GM23338 (cell line): ENCODE data around the gene MS4A4A. TPM values are rescaled to one million over a fixed set of nuclear protein-coding genes. Genes with fewer than 3 reads are reported as not detected.

Experiments used
- ATAC-seq: fragments of 200-7000 bp; cut with Tn5 transposase; 3 replicates; pipeline ENCODE4 v1.9.1; 2020
- DNase-seq: peaks from one replicate; pipeline ENCODE4 v3.0.0-alpha.2; 2015; ENCODE audit warnings: low spot score
- H2AFZ ChIP-seq: fragments of 200-600 bp; sonication (generic); 2 replicates; pipeline ENCODE4 v1.8.0; 2016; ENCODE audit warnings: antibody characterized with exemption, mild to moderate bottlenecking, moderate library complexity
- H3F3A ChIP-seq: fragments of 200-600 bp; sonication (generic); replicated peaks from 2 replicates; pipeline ENCODE4 v1.8.0; 2017; ENCODE audit warnings: antibody characterized with exemption, mixed run types, low read depth
- H3K27ac ChIP-seq: fragments of 200-600 bp; sonication (generic); 2 replicates; pipeline ENCODE4 v1.6.1; 2016; ENCODE audit warnings: low read depth
- H3K27me3 ChIP-seq: fragments of 200-600 bp; sonication (generic); 2 replicates; pipeline ENCODE4 v1.8.0; 2016; ENCODE audit warnings: mild to moderate bottlenecking, mixed run types, moderate library complexity; ENCODE audit not compliant: insufficient read depth
- H3K36me3 ChIP-seq: fragments of 200-600 bp; sonication (generic); 2 replicates; pipeline ENCODE4 v1.8.0; 2016; ENCODE audit warnings: mild to moderate bottlenecking; ENCODE audit not compliant: insufficient read depth
- H3K4me1 ChIP-seq: fragments of 200-600 bp; sonication (generic); 2 replicates; pipeline ENCODE4 v1.8.0; 2016; ENCODE audit warnings: mild to moderate bottlenecking, moderate library complexity; ENCODE audit not compliant: insufficient read depth
- H3K4me2 ChIP-seq: fragments of 200-600 bp; sonication (generic); 2 replicates; pipeline ENCODE4 v1.7.1; 2017; ENCODE audit warnings: mixed run types
- H3K4me3 ChIP-seq: fragments of 200-600 bp; sonication (generic); 2 replicates; pipeline ENCODE4 v1.6.1; 2016; ENCODE audit warnings: mixed run types
- H3K79me2 ChIP-seq: fragments of 200-600 bp; sonication (generic); replicated peaks from 2 replicates; pipeline ENCODE4 v1.8.0; 2017; ENCODE audit warnings: mild to moderate bottlenecking; ENCODE audit not compliant: insufficient read depth
- H3K9me2 ChIP-seq: fragments of 200-600 bp; sonication (generic); 2 replicates; pipeline ENCODE4 v1.8.0; 2017; ENCODE audit not compliant: insufficient read depth
- H4K20me1 ChIP-seq: fragments of 200-600 bp; sonication (generic); replicated peaks from 2 replicates; pipeline ENCODE4 v1.8.0; 2017; ENCODE audit warnings: mild to moderate bottlenecking; ENCODE audit not compliant: insufficient read depth
- H3K27ac Mint-ChIP-seq: 2 replicates; pipeline ENCODE4 v1.8.0; 2020; ENCODE audit warnings: inconsistent platforms, mild to moderate bottlenecking, moderate library complexity, mixed read lengths
- H3K27me3 Mint-ChIP-seq: 3 replicates; pipeline ENCODE4 v1.8.0; 2022; ENCODE audit warnings: low read depth, mild to moderate bottlenecking, moderate library complexity, mixed read lengths, inconsistent platforms; ENCODE audit not compliant: insufficient read depth, poor library complexity
- H3K36me3 Mint-ChIP-seq: 3 replicates; pipeline ENCODE4 v1.8.0; 2021; ENCODE audit warnings: low read depth, mild to moderate bottlenecking, inconsistent platforms, moderate library complexity, mixed read lengths
- H3K4me1 Mint-ChIP-seq: 3 replicates; pipeline ENCODE4 v1.8.0; 2020; ENCODE audit warnings: mild to moderate bottlenecking, inconsistent platforms, mixed read lengths
- H3K4me3 Mint-ChIP-seq: 3 replicates; pipeline ENCODE4 v1.8.0; 2021; ENCODE audit warnings: moderate library complexity, mild to moderate bottlenecking, inconsistent platforms, mixed read lengths
- H3K9me3 Mint-ChIP-seq: 3 replicates; pipeline ENCODE4 v1.8.0; 2020; ENCODE audit warnings: moderate library complexity, mild to moderate bottlenecking, inconsistent platforms, mixed read lengths
- CREB1 ChIP-seq: fragments of 250-450 bp; sonication (Bioruptor Pico); IDR thresholded peaks from 2 replicates; pipeline ENCODE4 v1.5.0; 2020; ENCODE audit warnings: low read depth, mild to moderate bottlenecking, moderate library complexity
- CTCF ChIP-seq, 2 experiments: fragments of 200-600 bp in 1 of 2; sonication (generic) in 1 of 2; conservative IDR thresholded peaks; 2 replicates each; pipeline versions ENCODE4 v1.5.1 to v1.6.1; 2016 to 2017; ENCODE audit warnings: antibody characterized with exemption in 2 of 2, low read depth in 2 of 2, mild to moderate bottlenecking in 2 of 2, moderate library complexity in 1 of 2
- EZH2 ChIP-seq: fragments of 200-600 bp; sonication (generic); IDR thresholded peaks from one replicate; pipeline ENCODE4 v1.8.0; 2017; ENCODE audit warnings: antibody characterized with exemption, mild to moderate bottlenecking, low read depth; ENCODE audit not compliant: unreplicated experiment
- EZH2phosphoT487 ChIP-seq: fragments of 200-600 bp; sonication (generic); IDR thresholded peaks from one replicate; pipeline ENCODE4 v1.8.1; 2018; ENCODE audit warnings: antibody characterized with exemption; ENCODE audit not compliant: unreplicated experiment
- JUNB ChIP-seq: IDR thresholded peaks from one replicate; pipeline ENCODE4 v1.6.1; 2016; ENCODE audit warnings: antibody characterized with exemption; ENCODE audit not compliant: unreplicated experiment
- NANOG ChIP-seq: IDR thresholded peaks from 2 replicates; pipeline ENCODE4 v1.6.1; 2016; ENCODE audit warnings: antibody characterized with exemption, borderline replicate concordance
- POLR2AphosphoS5 ChIP-seq: IDR thresholded peaks from 2 replicates; pipeline ENCODE4 v1.6.1; 2016; ENCODE audit warnings: antibody characterized with exemption, low read depth
- REST ChIP-seq: IDR thresholded peaks from one replicate; pipeline ENCODE4 v1.6.1; 2018; ENCODE audit warnings: antibody characterized with exemption; ENCODE audit not compliant: unreplicated experiment
- STAT1 ChIP-seq: IDR thresholded peaks from one replicate; pipeline ENCODE4 v1.6.1; 2016; ENCODE audit warnings: antibody characterized with exemption; ENCODE audit not compliant: unreplicated experiment
- ZNF114 ChIP-seq: fragments of 250-450 bp; sonication (Bioruptor Pico); IDR thresholded peaks from 2 replicates; pipeline ENCODE4 v1.5.0; 2020; ENCODE audit warnings: mild to moderate bottlenecking, moderate library complexity
- ZNF331 ChIP-seq: fragments of 250-450 bp; sonication (Bioruptor Pico); IDR thresholded peaks from 2 replicates; pipeline ENCODE4 v1.5.0; 2020; ENCODE audit warnings: low read depth, mild to moderate bottlenecking, moderate library complexity
- ZNF462 ChIP-seq: fragments of 250-450 bp; sonication (Bioruptor Pico); IDR thresholded peaks from 2 replicates; pipeline ENCODE4 v1.5.0; 2020; ENCODE audit warnings: mild to moderate bottlenecking, moderate library complexity
- long read RNA-seq: library from polyadenylated mRNA; unstranded; transcript quantifications from one replicate; pipeline ENCODE4 v2.0.0, GENCODE V29; 2020; ENCODE audit not compliant: unreplicated experiment
- polyA plus RNA-seq: library from polyadenylated mRNA; unstranded; fragments of >200 nt; fragmentation: Nextera tagmentation; extraction: Ambion mirVana; gene quantifications from 2 replicates; pipeline ENCODE4 v1.2.1, GENCODE V29; 2016
- total RNA-seq: library from RNA; depleted of rRNA; stranded (reverse); fragments of >200 nt; shearing (Covaris generic); gene quantifications from 2 replicates; pipeline ENCODE4 v1.2.3, GENCODE V29; 2014; rRNA removed
- TF ChIP-seq, protein P1 (sequence below): IDR thresholded peaks from 2 replicates; pipeline ENCODE4 v1.6.1; 2016; ENCODE audit warnings: antibody characterized with exemption

MS4A4A gene
- total RNA-seq (not detected in 2 replicates), polyA plus RNA-seq (not detected in 2 replicates)
- long read RNA-seq: 0 reads

DNA sequence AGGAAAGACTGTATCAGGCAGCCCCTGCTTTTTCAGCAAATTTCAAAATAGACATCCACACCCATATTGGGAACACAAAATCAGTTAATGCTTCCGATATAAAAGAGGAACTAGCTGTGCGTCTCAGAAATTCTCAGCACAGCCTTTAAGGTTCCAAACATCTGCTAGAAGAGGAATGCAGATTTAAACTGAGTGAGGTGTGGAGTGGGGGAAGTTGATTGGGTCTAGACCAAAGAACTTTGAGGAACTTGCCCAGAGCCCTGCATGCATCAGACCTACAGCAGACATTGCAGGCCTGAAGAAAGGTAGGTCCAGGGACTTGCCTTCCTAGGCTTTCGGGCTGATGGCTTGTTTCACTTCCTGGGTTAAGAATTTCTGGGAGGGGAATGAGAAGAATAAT lies at the start of gene MS4A4A:
TSS of gene MS4A4A (plus strand) at position 255 of the 400 bp plus-strand sequence. CDS start at position 265, 10 bp downstream.
- Histone ChIP-seq H3K4me3 (no peak within 1 kb of the TSS), H3K79me2 (no peaks in the 10 kb centered on the region), H3K4me1 (peaks cover 22% of the 10 kb centered on the region), H3K36me3 (no peaks in the 10 kb centered on the region), H3K27me3 (no peaks in the 10 kb centered on the region), H2AFZ (no peak within 1 kb of the TSS), H3K4me2 (no peak within 1 kb of the TSS), H4K20me1 (no peaks in the 10 kb centered on the region), H3K9me2 (no peaks in the 10 kb centered on the region), H3F3A (no peaks in the 10 kb centered on the region), H3K27ac (no peak within 1 kb of the TSS)
- Mint-ChIP-seq H3K27me3 (peaks cover 4% of the 10 kb centered on the region), H3K4me1 (peaks cover 24% of the 10 kb centered on the region), H3K9me3 (peaks cover 4% of the 10 kb centered on the region), H3K4me3 (no peak within 1 kb of the TSS), H3K36me3 (peaks cover 13% of the 10 kb centered on the region; the same call in 2 of the 3 replicates), H3K27ac (no peak within 1 kb of the TSS)
- no peak for DNase-seq
- TF ChIP-seq, protein P1, sequence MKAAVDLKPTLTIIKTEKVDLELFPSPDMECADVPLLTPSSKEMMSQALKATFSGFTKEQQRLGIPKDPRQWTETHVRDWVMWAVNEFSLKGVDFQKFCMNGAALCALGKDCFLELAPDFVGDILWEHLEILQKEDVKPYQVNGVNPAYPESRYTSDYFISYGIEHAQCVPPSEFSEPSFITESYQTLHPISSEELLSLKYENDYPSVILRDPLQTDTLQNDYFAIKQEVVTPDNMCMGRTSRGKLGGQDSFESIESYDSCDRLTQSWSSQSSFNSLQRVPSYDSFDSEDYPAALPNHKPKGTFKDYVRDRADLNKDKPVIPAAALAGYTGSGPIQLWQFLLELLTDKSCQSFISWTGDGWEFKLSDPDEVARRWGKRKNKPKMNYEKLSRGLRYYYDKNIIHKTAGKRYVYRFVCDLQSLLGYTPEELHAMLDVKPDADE: no peak
- TF ChIP-seq CTCF (conservative IDR thresholded peaks at IDR 0.05; ENCODE audit: low read depth in 2 of 2): no peak
- no peak for TF ChIP-seq NANOG
- no peak for TF ChIP-seq ZNF462
- TF ChIP-seq ZNF331 (CRISPR knock-in tag): no peak
- TF ChIP-seq STAT1: no peak
- TF ChIP-seq EZH2phosphoT487: no peak
- no peak for TF ChIP-seq JUNB
- no peak for TF ChIP-seq REST
- no peak for TF ChIP-seq POLR2AphosphoS5
- TF ChIP-seq EZH2: no peak
- no peak for TF ChIP-seq ZNF114
- TF ChIP-seq CREB1: no peak
- no peak for ATAC-seq
